Testis (tissue), 3 donors: ENCODE measurements around the gene TRMT11. TPM values are rescaled to one million over a fixed set of nuclear protein-coding genes. Genes with fewer than 3 reads are reported as not detected.
"Not testable (repeated sequence)": the region's sequence is repeated elsewhere in the genome, so short reads cannot be mapped to it uniquely, and the experiment has no call there.

ENCODE experiments used
- DNase-seq: peaks from one replicate; pipeline ENCODE4 v3.0.0-alpha.2; 2019
- H3K27ac ChIP-seq, 2 donors: fragments of 200-600 bp; sonication (generic); one replicate each; pipeline ENCODE4 v1.5.1; 2019
- H3K27me3 ChIP-seq: fragments of 200-600 bp; sonication (generic); one replicate; pipeline ENCODE4 v1.5.1; 2019
- H3K36me3 ChIP-seq: fragments of 200-600 bp; sonication (generic); one replicate; pipeline ENCODE4 v1.5.1; 2017; ENCODE audit warnings: low read depth; ENCODE audit errors: missing control alignments
- H3K4me1 ChIP-seq: fragments of 200-600 bp; sonication (generic); one replicate; pipeline ENCODE4 v1.5.1; 2019
- H3K4me3 ChIP-seq, 2 donors: fragments of 200-600 bp; sonication (generic); one replicate each; pipeline ENCODE4 v1.5.1; 2017 to 2019
- H3K9me3 ChIP-seq: fragments of 200-600 bp; sonication (generic); one replicate; pipeline ENCODE4 v1.5.1; 2017
- POLR2A ChIP-seq: fragments of 450-650 bp; IDR thresholded peaks from one replicate; pipeline ENCODE4 v1.6.1; 2017; ENCODE audit warnings: antibody characterized with exemption, mild to moderate bottlenecking, moderate library complexity
- WGBS, 2 donors: methylation state at CpG; one replicate each; pipeline ENCODE4 v1.1.5; 2018; 5-methylcytosine and 5-hydroxymethylcytosine counted together
- intact Hi-C: fragments of 100-400 bp; cut with DNase I; formaldehyde crosslinking; loops from one replicate; pipeline ENCODE4 v1.15.1; 2023; ENCODE audit warnings: low total_unique reads
- polyA plus RNA-seq: library from polyadenylated mRNA; stranded (reverse); fragments of 350-450 nt; fragmentation: Illumina TruSeq; extraction: RNeasy Lipid Tissue Mini Kit (QIAGEN cat#74804); gene quantifications from one replicate; pipeline ENCODE4 v1.2.3, GENCODE V29; 2014; ENCODE audit warnings: low read depth, low replicate concordance; ENCODE audit not compliant: insufficient read depth
- total RNA-seq, 2 donors: library from RNA; depleted of rRNA; stranded (reverse); fragments of >200 nt; gene quantifications; one replicate each; pipeline ENCODE4 v1.2.3, GENCODE V29; 2016
- TF ChIP-seq, protein P1 (sequence below), 3 experiments: fragments of 450-650 bp in 2 of 3; fragments of 200-600 bp in 1 of 3; sonication (generic) in 1 of 3; IDR thresholded peaks; one replicate each; pipeline ENCODE4 v1.5.1; 2016 to 2019; ENCODE audit warnings: antibody characterized with exemption in 3 of 3, mild to moderate bottlenecking in 2 of 3, moderate library complexity in 1 of 3

Gene TRMT11
- total and polyA plus RNA-seq, 3 donors from 2014 or later, result 16.1 to 51.2 (median 32.2) TPM

DNA sequence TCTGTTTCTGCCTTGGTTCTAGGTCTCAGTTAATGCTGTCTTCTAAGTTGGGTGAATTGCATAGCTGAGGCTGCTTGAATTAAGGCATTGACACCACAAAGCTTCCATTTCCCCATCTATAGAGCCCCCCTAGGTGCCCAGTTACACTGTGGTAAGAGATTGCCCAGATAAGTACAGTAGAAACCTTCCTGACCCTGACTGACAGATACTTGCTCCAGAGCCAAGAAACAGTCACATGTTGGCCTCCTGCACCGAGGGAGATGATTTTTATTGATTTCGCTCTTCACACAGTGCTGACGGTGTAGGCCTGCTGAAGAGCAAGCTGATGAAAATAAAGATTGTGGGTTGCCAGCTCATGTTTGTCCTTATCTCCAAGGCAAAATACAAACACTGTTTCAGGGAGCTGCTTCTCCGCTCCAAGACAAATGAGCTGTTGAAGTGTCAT, 67.9 kb downstream of the TRMT11 start:
- Histone ChIP-seq H3K36me3 (no peaks in the 10 kb centered on the region), H3K9me3 (no peaks in the 10 kb centered on the region), H3K27ac (no peak overlapping the region), H3K4me3 (no peak overlapping the region), H3K4me1 (peaks cover 3% of the 10 kb centered on the region), H3K27me3 (no peaks in the 10 kb centered on the region)
- intact Hi-C loops, result no loop called here
- WGBS, 2 donors, result 67 to 76% methylated on average over 4 of the region's 4 CpGs
- TF ChIP-seq, protein P1, sequence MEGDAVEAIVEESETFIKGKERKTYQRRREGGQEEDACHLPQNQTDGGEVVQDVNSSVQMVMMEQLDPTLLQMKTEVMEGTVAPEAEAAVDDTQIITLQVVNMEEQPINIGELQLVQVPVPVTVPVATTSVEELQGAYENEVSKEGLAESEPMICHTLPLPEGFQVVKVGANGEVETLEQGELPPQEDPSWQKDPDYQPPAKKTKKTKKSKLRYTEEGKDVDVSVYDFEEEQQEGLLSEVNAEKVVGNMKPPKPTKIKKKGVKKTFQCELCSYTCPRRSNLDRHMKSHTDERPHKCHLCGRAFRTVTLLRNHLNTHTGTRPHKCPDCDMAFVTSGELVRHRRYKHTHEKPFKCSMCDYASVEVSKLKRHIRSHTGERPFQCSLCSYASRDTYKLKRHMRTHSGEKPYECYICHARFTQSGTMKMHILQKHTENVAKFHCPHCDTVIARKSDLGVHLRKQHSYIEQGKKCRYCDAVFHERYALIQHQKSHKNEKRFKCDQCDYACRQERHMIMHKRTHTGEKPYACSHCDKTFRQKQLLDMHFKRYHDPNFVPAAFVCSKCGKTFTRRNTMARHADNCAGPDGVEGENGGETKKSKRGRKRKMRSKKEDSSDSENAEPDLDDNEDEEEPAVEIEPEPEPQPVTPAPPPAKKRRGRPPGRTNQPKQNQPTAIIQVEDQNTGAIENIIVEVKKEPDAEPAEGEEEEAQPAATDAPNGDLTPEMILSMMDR (IDR thresholded peaks at IDR 0.05), result no peak
- TF ChIP-seq POLR2A, result no peak
- no peak for DNase-seq

DNA sequence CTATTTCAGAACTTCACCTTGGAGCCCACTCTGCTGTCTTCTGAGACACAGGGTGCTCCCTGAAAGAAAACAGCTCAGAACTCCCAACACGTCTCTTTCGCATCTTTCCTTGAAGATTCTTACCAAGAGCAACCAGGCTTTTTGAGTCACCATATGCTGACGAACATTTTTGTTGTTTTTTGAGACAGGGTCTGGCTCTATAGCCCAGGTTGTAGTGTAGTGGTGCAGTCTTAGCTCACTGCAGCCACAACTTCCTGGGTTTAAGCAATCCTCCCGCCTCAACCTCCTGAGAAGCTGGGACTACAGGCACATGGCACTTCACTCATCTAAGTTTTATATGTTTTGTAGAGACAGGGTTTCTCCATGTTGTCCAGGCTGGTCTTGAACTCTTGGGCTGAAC, 68.5 kb downstream of the TRMT11 start:
- Histone ChIP-seq H3K4me1 (peaks cover 3% of the 10 kb centered on the region), H3K27me3 (no peaks in the 10 kb centered on the region), H3K4me3 (no peak overlapping the region), H3K36me3 (no peaks in the 10 kb centered on the region), H3K9me3 (no peaks in the 10 kb centered on the region), H3K27ac (no peak overlapping the region)
- DNase-seq, result no peak
- intact Hi-C loops, result no loop called here
- 80 to 91% methylated on average over 4 of the region's 4 CpGs for WGBS, 2 donors
- TF ChIP-seq POLR2A, result no peak

DNA sequence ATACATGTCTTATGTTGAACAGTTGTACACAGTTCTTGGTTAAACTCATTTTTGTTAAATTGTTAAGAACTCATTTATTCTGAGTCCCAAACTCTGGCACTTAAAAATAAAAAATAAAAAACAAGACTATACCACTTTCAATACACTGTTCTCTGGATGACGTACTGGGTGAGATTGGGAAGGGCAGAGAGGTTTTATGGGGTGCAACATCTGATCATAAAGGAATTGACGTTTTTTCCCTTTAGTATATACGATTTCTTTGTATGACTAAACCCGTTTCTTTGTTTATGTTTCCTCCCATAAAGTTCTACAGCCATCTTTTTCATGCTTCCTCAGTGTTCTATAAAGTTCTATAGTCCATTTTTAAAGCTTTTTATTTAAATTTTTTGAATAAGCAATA, 69.1 kb downstream of the TRMT11 start:
- Histone ChIP-seq H3K36me3 (no peaks in the 10 kb centered on the region), H3K27me3 (no peaks in the 10 kb centered on the region), H3K27ac (no peak overlapping the region), H3K9me3 (no peaks in the 10 kb centered on the region), H3K4me3 (no peak overlapping the region), H3K4me1 (peaks cover 3% of the 10 kb centered on the region)
- no peak for TF ChIP-seq POLR2A
- TF ChIP-seq, protein P1 (IDR thresholded peaks at IDR 0.05), result no peak
- DNase-seq, result no peak
- intact Hi-C loops, result no loop called here
- 95 to 96% methylated on average over 4 of the region's 4 CpGs for WGBS, 2 donors

DNA sequence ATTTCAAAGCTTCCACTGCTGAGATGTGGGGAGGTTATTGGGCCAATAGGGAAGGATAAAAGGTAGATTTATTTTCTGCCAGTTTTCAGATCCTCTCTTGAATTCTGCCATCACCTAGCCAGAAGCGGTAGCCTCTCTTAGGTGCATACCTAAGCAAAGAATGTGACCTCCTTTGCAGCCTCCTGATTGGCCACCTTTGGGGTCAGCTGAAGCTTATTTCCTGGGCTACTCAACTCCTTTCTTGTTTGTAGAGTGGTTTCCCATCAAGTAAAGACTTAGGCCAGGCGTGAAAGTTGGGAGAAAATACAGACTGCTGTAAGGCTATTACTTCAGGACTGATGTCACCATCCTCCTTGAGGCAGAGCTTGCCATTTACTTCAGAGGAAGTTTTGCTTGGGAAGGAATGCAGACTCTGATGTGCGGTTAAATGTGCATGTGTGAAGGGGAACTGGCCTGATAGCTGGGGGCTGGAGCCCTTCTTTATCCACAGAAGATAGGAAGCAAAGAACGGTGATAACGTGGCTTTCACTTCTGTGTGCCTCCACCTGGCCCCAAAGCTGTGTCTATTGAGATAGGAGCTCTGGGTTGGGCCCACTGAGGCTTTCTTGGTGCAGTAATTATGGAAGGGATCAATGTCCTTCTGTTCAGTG, 70.1 kb downstream of the TRMT11 start:
- Histone ChIP-seq H3K9me3 (no peaks in the 10 kb centered on the region), H3K4me1 (peaks cover 3% of the 10 kb centered on the region), H3K27ac (no peak overlapping the region), H3K4me3 (no peak overlapping the region), H3K27me3 (no peaks in the 10 kb centered on the region), H3K36me3 (no peaks in the 10 kb centered on the region)
- intact Hi-C loops, result no loop called here
- 69 to 80% methylated on average over 5 of the region's 5 CpGs for WGBS, 2 donors
- no peak for DNase-seq
- TF ChIP-seq, protein P1 (IDR thresholded peaks at IDR 0.05), result no peak
- no peak for TF ChIP-seq POLR2A

DNA sequence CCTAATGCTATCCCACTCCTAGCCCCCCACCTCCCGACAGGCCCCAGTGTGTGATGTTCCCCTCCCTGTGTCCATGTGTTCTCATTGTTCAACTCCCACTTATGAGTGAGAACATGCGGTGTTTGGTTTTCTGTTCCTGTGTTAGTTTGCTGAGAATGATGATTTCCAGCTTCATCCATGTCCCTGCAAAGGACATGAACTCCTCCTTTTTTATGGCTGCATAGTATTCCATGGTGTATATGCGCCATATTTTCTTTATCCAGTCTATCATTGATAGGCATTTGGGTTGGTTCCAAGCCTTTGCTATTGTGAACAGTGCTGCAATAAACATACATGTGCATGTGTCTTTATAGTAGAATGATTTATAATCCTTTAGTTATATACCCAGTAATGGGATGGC, 71.7 kb downstream of the TRMT11 start:
- intact Hi-C loops, result not testable (repeated sequence)

DNA sequence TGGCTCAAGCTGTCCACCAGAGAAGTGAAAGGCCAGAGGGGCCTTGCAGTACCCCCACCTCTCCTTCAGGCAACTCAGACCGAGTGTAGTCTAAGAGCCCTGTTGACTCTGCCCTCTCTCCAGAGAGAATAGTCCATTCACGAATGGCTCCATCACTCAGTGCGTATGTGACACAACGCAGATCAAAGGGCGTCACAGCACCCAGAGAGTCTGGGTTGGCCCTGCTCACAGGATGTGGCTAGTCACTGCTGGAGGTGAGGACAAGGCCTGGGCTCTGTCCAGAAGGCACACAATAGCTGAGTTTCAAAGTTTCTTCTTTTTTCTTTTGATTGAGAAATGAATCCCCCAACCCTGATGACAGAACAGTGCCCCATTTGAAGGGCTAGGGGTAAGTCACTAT, 74.1 kb downstream of the TRMT11 start:
- WGBS, 2 donors, result 95 to 100% methylated on average over 5 of the region's 5 CpGs
- no peaks in the 10 kb centered on the region for H3K4me1 ChIP-seq
- TF ChIP-seq POLR2A, result no peak
- TF ChIP-seq, protein P1 (IDR thresholded peaks at IDR 0.05), result no peak
- intact Hi-C loops, result no loop called here
- H3K36me3 ChIP-seq, result no peaks in the 10 kb centered on the region
- H3K27ac ChIP-seq, result no peak overlapping the region
- no peaks in the 10 kb centered on the region for H3K9me3 ChIP-seq
- no peak for DNase-seq
- H3K4me3 ChIP-seq, result no peak overlapping the region
- H3K27me3 ChIP-seq, result no peaks in the 10 kb centered on the region

More for the DNA sequence above, 71.7 kb downstream of the TRMT11 start:
- not testable (repeated sequence) for DNase-seq, H3K27ac ChIP-seq, H3K9me3 ChIP-seq, H3K36me3 ChIP-seq, H3K4me3 ChIP-seq, H3K4me1 ChIP-seq, H3K27me3 ChIP-seq
- WGBS, 2 donors, result 94 to 96% methylated on average over 3 of the region's 3 CpGs
